Skeletal muscle cell (primary cell): ENCODE measurements around the gene ATAD2B.
A peak's percentile ranks its signal among the peaks of the same experiment; 100 is the strongest.
"Not testable (repeated sequence)": the region's sequence is repeated elsewhere in the genome, so short reads cannot be mapped to it uniquely, and the experiment has no call there.

Experiments used
- DNase-seq: peaks from one replicate; pipeline ENCODE4 v3.0.0-alpha.2; 2010; ENCODE audit warnings: low read depth
- H3K4me3 ChIP-seq: 2 replicates; pipeline ENCODE4 v1.5.1; 2011; ENCODE audit warnings: low read depth, mild to moderate bottlenecking, control low read depth, low read length, moderate library complexity

Gene ATAD2B

GRCh38 chr2:23926750-23927571, at the start of gene ATAD2B:
Gene ATAD2B, minus strand, starts transcription at chr2:23927123. Its CDS starts 353 bp downstream, at chr2:23926770.
- H3K4me3 ChIP-seq = peak within 1 kb of the TSS; percentile 82

GRCh38 chr2:23967846-23968245, 40.9 kb upstream of the ATAD2B start:
- no peak for DNase-seq
- H3K4me3 ChIP-seq = no peak overlapping the region

More at GRCh38 chr2:23926750-23927571, at the start of gene ATAD2B:
- DNase-seq = peak; percentile 86

- DNase-seq = no peak
- no peak overlapping the region for H3K4me3 ChIP-seq
These were observed 27.5 kb upstream of the ATAD2B start for GRCh38 chr2:23954325-23955014.

GRCh38 chr2:23953625-23954024, 26.7 kb upstream of the ATAD2B start:
- no peak overlapping the region for H3K4me3 ChIP-seq
- DNase-seq = no peak

GRCh38 chr2:23952558-23952957, 25.6 kb upstream of the ATAD2B start:
- not testable (repeated sequence) for DNase-seq, H3K4me3 ChIP-seq

- DNase-seq = no peak
- no peak overlapping the region for H3K4me3 ChIP-seq
These were observed 20.4 kb upstream of the ATAD2B start for GRCh38 chr2:23947350-23947749.

GRCh38 chr2:23944976-23945375, 18.1 kb upstream of the ATAD2B start:
- DNase-seq = no peak

GRCh38 chr2:23944527-23944926, 17.6 kb upstream of the ATAD2B start:
- H3K4me3 ChIP-seq = no peak overlapping the region
- no peak for DNase-seq

More at GRCh38 chr2:23944976-23945375, 18.1 kb upstream of the ATAD2B start:
- H3K4me3 ChIP-seq = no peak overlapping the region

GRCh38 chr2:23943666-23944065, 16.7 kb upstream of the ATAD2B start:
- no peak overlapping the region for H3K4me3 ChIP-seq
- no peak for DNase-seq

GRCh38 chr2:23941644-23942043, 14.7 kb upstream of the ATAD2B start:
- H3K4me3 ChIP-seq = peak overlapping the region; percentile 57
- DNase-seq = no peak

- DNase-seq = no peak
- peak overlapping the region; percentile 57 for H3K4me3 ChIP-seq
These were observed 14.0 kb upstream of the ATAD2B start for GRCh38 chr2:23940718-23941620.

- peak within 1 kb of the TSS; percentile 57 for H3K4me3 ChIP-seq
- peak; percentile 39 for DNase-seq
These were observed 13.2 kb upstream of the ATAD2B start, which contains the start of gene UBXN2A for GRCh38 chr2:23939987-23940717. Gene UBXN2A, plus strand, starts transcription at chr2:23940463. Its CDS starts 17,852 bp downstream, at chr2:23958315.

- no peak for DNase-seq
These were observed 7.3 kb upstream of the ATAD2B start for GRCh38 chr2:23934259-23934658.

GRCh38 chr2:23926290-23926749, 603 bp downstream of the ATAD2B start:
- DNase-seq = no peak
- H3K4me3 ChIP-seq = peak overlapping the region; percentile 82

More at GRCh38 chr2:23934259-23934658, 7.3 kb upstream of the ATAD2B start:
- no peak overlapping the region for H3K4me3 ChIP-seq

GRCh38 chr2:23925702-23926289, 1.1 kb downstream of the ATAD2B start:
- peak; percentile 29 for DNase-seq
- peak overlapping the region; percentile 82 for H3K4me3 ChIP-seq

- H3K4me3 ChIP-seq = peak overlapping the region; percentile 82
- no peak for DNase-seq
These were observed 2.1 kb downstream of the ATAD2B start for GRCh38 chr2:23924589-23925359.

GRCh38 chr2:23918837-23919489, 8.0 kb downstream of the ATAD2B start:
- DNase-seq = no peak
- no peak overlapping the region for H3K4me3 ChIP-seq
